Measurements from ENCODE around the gene AMN1. TPM values are rescaled to one million over a fixed set of nuclear protein-coding genes. Genes with fewer than 3 reads are reported as not detected.

Gene AMN1
- total and polyA plus RNA-seq, 2 of the 13 experiments (the other 11 are each of a cell fraction or from before 2014, with no cell fraction given), result 7.5 to 26.5 TPM

DNA sequence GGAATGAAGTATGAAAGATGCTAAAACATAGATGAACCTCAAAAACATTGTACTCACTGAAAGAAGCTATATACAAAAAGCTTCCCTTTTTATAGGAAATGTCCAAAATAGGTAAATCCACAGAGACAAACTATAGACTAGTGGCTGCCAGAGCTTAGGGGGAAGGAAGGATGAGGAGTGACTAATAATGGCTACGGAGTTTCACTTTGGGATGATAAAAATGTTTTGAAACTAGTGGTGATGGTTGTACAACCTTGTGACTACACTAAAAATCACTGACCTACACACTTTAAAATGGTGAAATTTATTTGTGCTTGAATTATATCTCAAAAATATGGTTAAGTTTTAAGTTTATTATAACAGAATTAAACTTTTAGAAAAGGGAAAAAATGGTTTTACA, 37.1 kb upstream of the AMN1 start:
- H3K27ac ChIP-seq (ENCODE audit: extremely low read length, insufficient read depth, low read length), result no peak overlapping the region
- H3K4me3 ChIP-seq (replicated peaks in 1 of 3; ENCODE audit: insufficient read depth in 1 of 3, low read depth in 2 of 3, low read length in 3 of 3), result no peak overlapping the region
- intact Hi-C loops (cut with micrococcal nuclease; ENCODE audit: unreplicated experiment), result no loop called here
- CTCF ChIA-PET (ENCODE audit: low intra/inter-chr PET ratio, low total read pairs), result no interaction called here
- no peaks in the 10 kb centered on the region for H3K79me2 ChIP-seq (ENCODE audit: insufficient read depth, low read length)
- H4K20me1 ChIP-seq (ENCODE audit: insufficient read depth, low read length), result no peaks in the 10 kb centered on the region
- TF ChIP-seq PCBP2 (optimal IDR thresholded peaks at IDR 0.05; ENCODE audit: low read depth, low read length, poor library complexity, severe bottlenecking) (no peak), NONO (IDR thresholded peaks at IDR 0.05) (no peak), NONO (CRISPR knock-in tag; conservative IDR thresholded peaks at IDR 0.05) (no peak)
- WGBS (ENCODE audit: low lambda C conversion rate), result 72% methylated on average over 1 of the region's 1 CpG
- in situ Hi-C loops (cut with HindIII; ENCODE audit: extremely low pct_ligation_motif_present, low pct_unique_long_range_greater_than_20kb), result no loop called here
- no peak overlapping the region for H2AFZ ChIP-seq (ENCODE audit: low read length)
- BruUV-seq (replicated peaks), result no TSS peak
- peaks cover 3% of the 10 kb centered on the region; the same call in 1 of the 2 replicates for H3K4me1 ChIP-seq (ENCODE audit: insufficient read depth, low read length)
- DNase-seq (ENCODE audit: low spot score), result no peak
- no peak for ATAC-seq
- H3K27me3 ChIP-seq (ENCODE audit: control insufficient read depth in 1 of 2, insufficient read depth in 2 of 2, low read length in 2 of 2), result no peaks in the 10 kb centered on the region
- no peaks in the 10 kb centered on the region for H3K36me3 ChIP-seq (replicated peaks in 1 of 2; ENCODE audit: control insufficient read depth in 1 of 2, insufficient read depth in 2 of 2, low read length in 2 of 2)
- POLR2A ChIA-PET, result no interaction called here
- no peaks in the 10 kb centered on the region for H3K9me3 ChIP-seq (ENCODE audit: low read length)
- no peak for FAIRE-seq
- no peak overlapping the region for H3K9ac ChIP-seq (ENCODE audit: insufficient read depth, low read depth, low read length)
- H3K4me2 ChIP-seq (ENCODE audit: low read depth, low read length), result no peak overlapping the region

DNA sequence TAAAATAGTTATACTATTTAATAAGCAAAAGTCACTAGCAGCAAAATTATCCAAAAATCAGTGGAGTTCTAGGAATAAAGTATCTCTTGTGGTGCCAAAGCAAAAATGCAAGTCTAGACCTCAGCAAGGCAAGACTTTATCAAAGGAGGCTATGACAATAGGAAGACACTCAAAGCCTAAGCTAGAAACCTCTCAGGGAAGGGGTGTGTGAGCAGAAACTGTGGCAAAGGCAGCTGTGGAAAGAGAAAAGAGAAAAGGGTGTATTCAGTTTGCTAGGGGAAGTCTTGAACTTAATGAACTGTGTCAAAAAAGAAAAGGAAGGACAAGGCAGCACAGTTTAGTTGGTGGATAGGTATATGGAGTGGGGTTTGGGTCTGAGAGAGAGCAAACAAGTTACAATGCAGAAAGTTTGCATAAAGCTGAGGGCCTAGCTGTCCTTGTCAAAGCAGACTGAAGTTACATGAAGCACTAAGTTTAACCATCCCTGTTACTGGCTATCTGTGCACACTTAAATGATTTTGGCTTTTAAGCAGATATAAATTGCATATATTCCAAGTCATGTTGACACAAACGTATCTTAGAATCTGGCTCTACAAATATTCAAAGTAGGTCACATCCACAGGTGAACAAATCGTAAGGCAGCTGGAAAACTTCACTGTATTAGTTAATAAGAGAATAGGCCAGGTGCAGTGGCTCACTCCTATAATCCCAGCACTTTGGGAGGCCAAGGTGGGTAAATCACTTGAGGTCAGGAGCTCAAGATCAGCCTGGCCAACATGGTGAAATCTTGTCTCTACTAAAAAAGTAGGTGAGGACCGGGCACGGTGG, 31.0 kb upstream of the AMN1 start:
- ATAC-seq (peak; percentile 63; the same call in 2 of the 3 replicates), FAIRE-seq (no peak), DNase-seq (ENCODE audit: low spot score) (no peak)
- Histone ChIP-seq H2AFZ (ENCODE audit: low read length) (peak overlapping the region; percentile 28), H3K4me2 (ENCODE audit: low read depth, low read length) (no peak overlapping the region), H3K36me3 (replicated peaks in 1 of 2; ENCODE audit: control insufficient read depth in 1 of 2, insufficient read depth in 2 of 2, low read length in 2 of 2) (no peaks in the 10 kb centered on the region), H3K9ac (ENCODE audit: insufficient read depth, low read depth, low read length) (peak overlapping the region; percentile 23; the same call in 1 of the 2 replicates), H3K27me3 (ENCODE audit: control insufficient read depth in 1 of 2, insufficient read depth in 2 of 2, low read length in 2 of 2) (no peaks in the 10 kb centered on the region), H3K79me2 (ENCODE audit: insufficient read depth, low read length) (no peaks in the 10 kb centered on the region), H3K9me3 (ENCODE audit: low read length) (no peaks in the 10 kb centered on the region), H3K4me1 (ENCODE audit: insufficient read depth, low read length) (peaks cover 19% of the 10 kb centered on the region), H4K20me1 (ENCODE audit: insufficient read depth, low read length) (no peaks in the 10 kb centered on the region), H3K4me3 (replicated peaks in 1 of 3; ENCODE audit: insufficient read depth in 1 of 3, low read depth in 2 of 3, low read length in 3 of 3) (no peak overlapping the region), H3K27ac (ENCODE audit: extremely low read length, insufficient read depth, low read length) (no peak overlapping the region)
- 52% methylated on average over 4 of the region's 4 CpGs for WGBS (ENCODE audit: low lambda C conversion rate)
- in situ Hi-C loops (cut with HindIII; ENCODE audit: extremely low pct_ligation_motif_present, low pct_unique_long_range_greater_than_20kb) (no loop called here), intact Hi-C loops (cut with micrococcal nuclease; ENCODE audit: unreplicated experiment) (no loop called here)
- BruUV-seq (replicated peaks), result no TSS peak
- POLR2A ChIA-PET, result no interaction called here
- CTCF ChIA-PET (ENCODE audit: low intra/inter-chr PET ratio, low total read pairs), result no interaction called here
- TF ChIP-seq DNMT1 (CRISPR knock-in tag; IDR thresholded peaks at IDR 0.05) (no peak), GATA4 (IDR thresholded peaks at IDR 0.05; ENCODE audit: borderline replicate concordance, low read depth) (no peak), NR2F2 (IDR thresholded peaks at IDR 0.05; ENCODE audit: borderline replicate concordance, low read depth) (no peak), U2AF1 (optimal IDR thresholded peaks at IDR 0.05; ENCODE audit: low read depth, low read length) (no peak), HMGA1 (CRISPR knock-in tag; conservative IDR thresholded peaks at IDR 0.05) (no peak), ZMYM4 (CRISPR knock-in tag; IDR thresholded peaks at IDR 0.05) (no peak), ZNF567 (CRISPR knock-in tag; IDR thresholded peaks at IDR 0.05; ENCODE audit: borderline replicate concordance) (no peak), KDM3A (CRISPR knock-in tag; IDR thresholded peaks at IDR 0.05; ENCODE audit: low read depth) (no peak), BCL3 (CRISPR knock-in tag; IDR thresholded peaks at IDR 0.05) (no peak), NRL (CRISPR knock-in tag; IDR thresholded peaks at IDR 0.05; ENCODE audit: borderline replicate concordance) (no peak)
- TF ChIP-seq, protein P1, sequence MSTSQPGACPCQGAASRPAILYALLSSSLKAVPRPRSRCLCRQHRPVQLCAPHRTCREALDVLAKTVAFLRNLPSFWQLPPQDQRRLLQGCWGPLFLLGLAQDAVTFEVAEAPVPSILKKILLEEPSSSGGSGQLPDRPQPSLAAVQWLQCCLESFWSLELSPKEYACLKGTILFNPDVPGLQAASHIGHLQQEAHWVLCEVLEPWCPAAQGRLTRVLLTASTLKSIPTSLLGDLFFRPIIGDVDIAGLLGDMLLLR (CRISPR knock-in tag; IDR thresholded peaks at IDR 0.05), result no peak
- TF ChIP-seq, protein P2, sequence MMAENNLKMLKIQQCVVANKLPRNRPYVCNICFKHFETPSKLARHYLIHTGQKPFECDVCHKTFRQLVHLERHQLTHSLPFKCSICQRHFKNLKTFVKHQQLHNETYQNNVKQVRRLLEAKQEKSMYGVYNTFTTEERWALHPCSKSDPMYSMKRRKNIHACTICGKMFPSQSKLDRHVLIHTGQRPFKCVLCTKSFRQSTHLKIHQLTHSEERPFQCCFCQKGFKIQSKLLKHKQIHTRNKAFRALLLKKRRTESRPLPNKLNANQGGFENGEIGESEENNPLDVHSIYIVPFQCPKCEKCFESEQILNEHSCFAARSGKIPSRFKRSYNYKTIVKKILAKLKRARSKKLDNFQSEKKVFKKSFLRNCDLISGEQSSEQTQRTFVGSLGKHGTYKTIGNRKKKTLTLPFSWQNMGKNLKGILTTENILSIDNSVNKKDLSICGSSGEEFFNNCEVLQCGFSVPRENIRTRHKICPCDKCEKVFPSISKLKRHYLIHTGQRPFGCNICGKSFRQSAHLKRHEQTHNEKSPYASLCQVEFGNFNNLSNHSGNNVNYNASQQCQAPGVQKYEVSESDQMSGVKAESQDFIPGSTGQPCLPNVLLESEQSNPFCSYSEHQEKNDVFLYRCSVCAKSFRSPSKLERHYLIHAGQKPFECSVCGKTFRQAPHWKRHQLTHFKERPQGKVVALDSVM (CRISPR knock-in tag; IDR thresholded peaks at IDR 0.05), result no peak

Data from HepG2 (cell line).